OCI-LY7 (cell line): ENCODE results near the gene TBL1XR1.

ENCODE experiments used
- CTCF ChIP-seq: fragments of 200-600 bp; sonication (generic); conservative IDR thresholded peaks from 2 replicates; pipeline ENCODE4 v1.5.1; 2014; ENCODE audit warnings: mild to moderate bottlenecking, antibody characterized with exemption, low read length, moderate library complexity, mixed read lengths
- EZH2phosphoT487 ChIP-seq: fragments of 200-600 bp; sonication (generic); IDR thresholded peaks from 2 replicates; pipeline ENCODE4 v1.6.1; 2018; ENCODE audit warnings: low read depth, borderline replicate concordance, mild to moderate bottlenecking, mixed run types, antibody characterized with exemption, low read length, moderate library complexity, mixed read lengths

DNA sequence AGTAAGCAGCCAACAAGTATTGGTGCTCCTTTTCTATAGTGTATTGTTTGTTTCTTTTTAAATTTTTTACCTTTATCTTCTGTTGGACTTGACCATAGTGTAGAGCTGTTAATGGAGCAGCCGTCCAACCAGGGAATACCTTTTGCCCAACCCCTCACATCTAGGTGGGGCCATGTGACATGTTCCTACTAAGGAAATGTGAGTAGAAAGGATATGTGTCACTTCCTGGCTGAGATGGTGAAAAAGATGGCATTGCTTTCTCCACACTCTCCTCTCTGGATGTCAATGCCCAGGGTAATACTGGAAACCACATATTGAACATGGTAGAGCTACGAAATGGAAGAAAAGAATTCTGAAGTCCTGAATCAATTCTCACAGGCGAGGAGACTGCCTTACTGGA, 218.8 kb downstream of the TBL1XR1 start:
- TF ChIP-seq CTCF (no peak), EZH2phosphoT487 (no peak)
